T-helper 1 cell (primary cell): Measurements from ENCODE around the gene LRRC61.
A peak's percentile ranks its signal among the peaks of the same experiment; 100 is the strongest.
"Not testable (repeated sequence)": the region's sequence is repeated elsewhere in the genome, so short reads cannot be mapped to it uniquely, and the experiment has no call there.

Experiments used
- DNase-seq, 5 donors: peaks; one replicate each; pipeline ENCODE4 v3.0.0-alpha.2; 2012 to 2020
- total RNA-seq, 4 donors: gene quantifications; one replicate each; lab custom pipeline; 2026; lab: John Stamatoyannopoulos, UW

LRRC61 gene
- 0.12 to 2.3 (median 1.2) reads per million in 4 donors for total RNA-seq

- DNase-seq, result peak in 4 of 5 donors; percentile 24 to 79 (median 38)
Measured at GRCh38 chr7:150322833-150323681, at the start of gene LRRC61, which contains the start of gene ACTR3C. TSS of gene LRRC61 (plus strand) at chr7:150323355. CDS start at chr7:150336862, 13,507 bp downstream. TSS of gene ACTR3C (minus strand) at chr7:150323545. CDS start at chr7:150295296, 28,249 bp downstream.

- peak in 2 of 5 donors; percentile 21 to 36 for DNase-seq
Measured at GRCh38 chr7:150276132-150276695, 46.9 kb upstream of the LRRC61 start.

GRCh38 chr7:150278383-150278782, 44.8 kb upstream of the LRRC61 start:
- not testable (repeated sequence) for DNase-seq

- not testable (repeated sequence) for DNase-seq
Measured at GRCh38 chr7:150281681-150282403, 41.3 kb upstream of the LRRC61 start.

- not testable (repeated sequence) for DNase-seq
Measured at GRCh38 chr7:150283111-150283510, 40.0 kb upstream of the LRRC61 start.

GRCh38 chr7:150283608-150284007, 39.5 kb upstream of the LRRC61 start:
- not testable (repeated sequence) for DNase-seq

- DNase-seq, result peak in 2 of 5 donors; percentile 10 to 15
Measured at GRCh38 chr7:150285849-150286754, 37.1 kb upstream of the LRRC61 start.

- DNase-seq, result not testable (repeated sequence)
Measured at GRCh38 chr7:150287815-150288214, 35.3 kb upstream of the LRRC61 start.

- DNase-seq, result not testable (repeated sequence)
Measured at GRCh38 chr7:150288816-150289215, 34.3 kb upstream of the LRRC61 start.

- not testable (repeated sequence) for DNase-seq
Measured at GRCh38 chr7:150290317-150290716, 32.8 kb upstream of the LRRC61 start.

- not testable (repeated sequence) for DNase-seq
Measured at GRCh38 chr7:150295027-150295426, 28.1 kb upstream of the LRRC61 start.

- DNase-seq, result not testable (repeated sequence)
Measured at GRCh38 chr7:150295614-150296013, 27.5 kb upstream of the LRRC61 start.

- not testable (repeated sequence) for DNase-seq
Measured at GRCh38 chr7:150296802-150297201, 26.4 kb upstream of the LRRC61 start.

GRCh38 chr7:150297978-150298377, 25.2 kb upstream of the LRRC61 start:
- DNase-seq, result not testable (repeated sequence)

GRCh38 chr7:150302908-150303310, 20.2 kb upstream of the LRRC61 start:
- not testable (repeated sequence) for DNase-seq

- not testable (repeated sequence) for DNase-seq
Measured at GRCh38 chr7:150304499-150305258, 18.5 kb upstream of the LRRC61 start.

GRCh38 chr7:150305259-150305902, 17.8 kb upstream of the LRRC61 start:
- not testable (repeated sequence) for DNase-seq

- DNase-seq, result not testable (repeated sequence)
Measured at GRCh38 chr7:150305903-150306284, 17.3 kb upstream of the LRRC61 start.

GRCh38 chr7:150306377-150306776, 16.8 kb upstream of the LRRC61 start:
- not testable (repeated sequence) for DNase-seq

- DNase-seq, result no peak
Measured at GRCh38 chr7:150307129-150307528, 16.0 kb upstream of the LRRC61 start.
